Astrocyte (in vitro differentiated cells and primary cell): Measurements from ENCODE around the gene AKR1C4. TPM values are rescaled to one million over a fixed set of nuclear protein-coding genes. Genes with fewer than 3 reads are reported as not detected.
"Not testable (repeated sequence)": the region's sequence is repeated elsewhere in the genome, so short reads cannot be mapped to it uniquely, and the experiment has no call there.

Source experiments
- DNase-seq: peaks from one replicate; pipeline ENCODE4 v3.0.0-alpha.2; 2010; ENCODE audit warnings: low read depth
- FAIRE-seq: peaks from 2 replicates; lab custom pipeline; 2011; peaks lifted over from hg19 to GRCh38; lab: Jason Lieb, UNC
- H2AFZ ChIP-seq: 2 replicates; pipeline ENCODE4 v1.6.0; 2012; ENCODE audit warnings: low read depth, low read length, inconsistent platforms
- H3K27ac ChIP-seq: 2 replicates; pipeline ENCODE4 v1.5.1; 2011; ENCODE audit warnings: low read depth, low read length, inconsistent platforms
- H3K27me3 ChIP-seq: 2 replicates; pipeline ENCODE4 v1.6.0; 2011; ENCODE audit warnings: low read length, inconsistent platforms; ENCODE audit not compliant: insufficient read depth
- H3K36me3 ChIP-seq: 2 replicates; pipeline ENCODE4 v1.5.1; 2011; ENCODE audit warnings: low read length, inconsistent platforms; ENCODE audit not compliant: insufficient read depth
- H3K4me1 ChIP-seq: 2 replicates; pipeline ENCODE4 v1.5.1; 2011; ENCODE audit warnings: low read length, inconsistent platforms; ENCODE audit not compliant: insufficient read depth
- H3K4me2 ChIP-seq: 2 replicates; pipeline ENCODE4 v1.6.0; 2012; ENCODE audit warnings: low read length, inconsistent platforms
- H3K4me3 ChIP-seq: 2 replicates; pipeline ENCODE4 v1.5.1; 2011; ENCODE audit warnings: low read depth, mild to moderate bottlenecking, low read length, inconsistent platforms; ENCODE audit not compliant: insufficient read depth
- H3K79me2 ChIP-seq: 2 replicates; pipeline ENCODE4 v1.6.0; 2012; ENCODE audit warnings: mild to moderate bottlenecking, low read length, inconsistent platforms; ENCODE audit not compliant: insufficient read depth
- H3K9ac ChIP-seq: 2 replicates; pipeline ENCODE4 v1.6.0; 2012; ENCODE audit warnings: mild to moderate bottlenecking, low read length, inconsistent platforms
- H3K9me3 ChIP-seq: 2 replicates; pipeline ENCODE4 v1.5.1; 2012; ENCODE audit warnings: low read depth, mild to moderate bottlenecking, low read length, inconsistent platforms; ENCODE audit not compliant: insufficient read depth
- H4K20me1 ChIP-seq: 2 replicates; pipeline ENCODE4 v1.6.0; 2012; ENCODE audit warnings: low read length, inconsistent platforms; ENCODE audit not compliant: insufficient read depth
- H3K27ac Mint-ChIP-seq: one replicate; pipeline ENCODE4 v1.8.0; 2021; ENCODE audit warnings: mild to moderate bottlenecking, mixed read lengths; ENCODE audit not compliant: unreplicated experiment
- H3K27me3 Mint-ChIP-seq: one replicate; pipeline ENCODE4 v1.8.0; 2021; ENCODE audit warnings: low read depth, mixed read lengths; ENCODE audit not compliant: unreplicated experiment
- H3K36me3 Mint-ChIP-seq: one replicate; pipeline ENCODE4 v1.8.0; 2021; ENCODE audit warnings: low read depth, mixed read lengths; ENCODE audit not compliant: unreplicated experiment
- H3K4me1 Mint-ChIP-seq: one replicate; pipeline ENCODE4 v1.8.0; 2021; ENCODE audit warnings: low read depth, mixed read lengths; ENCODE audit not compliant: unreplicated experiment
- H3K4me3 Mint-ChIP-seq: one replicate; pipeline ENCODE4 v1.8.0; 2021; ENCODE audit warnings: mild to moderate bottlenecking, moderate library complexity, mixed read lengths; ENCODE audit not compliant: unreplicated experiment
- H3K9me3 Mint-ChIP-seq: one replicate; pipeline ENCODE4 v1.8.0; 2021; ENCODE audit warnings: mild to moderate bottlenecking, mixed read lengths; ENCODE audit not compliant: unreplicated experiment
- CTCF ChIP-seq: IDR thresholded peaks from 2 replicates; pipeline ENCODE4 v1.5.1; 2011; ENCODE audit warnings: low read depth, mild to moderate bottlenecking, inconsistent platforms, low read length, moderate library complexity; ENCODE audit not compliant: insufficient read depth
- EZH2 ChIP-seq: IDR thresholded peaks from 2 replicates; pipeline ENCODE4 v1.6.1; 2012; ENCODE audit warnings: mild to moderate bottlenecking, low read length, inconsistent platforms; ENCODE audit not compliant: insufficient read depth
- total RNA-seq: library from RNA; stranded (reverse); gene quantifications from 2 replicates; pipeline ENCODE4 v1.2.1, GENCODE V29; 2021

AKR1C4 gene
- total RNA-seq, 1 donor from 2014 or later: not detected

- H3K4me3 Mint-ChIP-seq: no peak overlapping the region
- H3K27ac ChIP-seq: no peak overlapping the region
- H3K36me3 ChIP-seq: no peaks in the 10 kb centered on the region
- no peak for TF ChIP-seq EZH2
- TF ChIP-seq CTCF: no peak
- no peaks in the 10 kb centered on the region for H4K20me1 ChIP-seq
- H3K4me2 ChIP-seq: no peak overlapping the region
- H3K4me1 ChIP-seq: no peaks in the 10 kb centered on the region
- FAIRE-seq (no peak), DNase-seq (no peak)
- H3K27me3 Mint-ChIP-seq: no peaks in the 10 kb centered on the region
- no peak overlapping the region for H3K27ac Mint-ChIP-seq
- no peaks in the 10 kb centered on the region for H3K79me2 ChIP-seq
- no peak overlapping the region for H3K4me3 ChIP-seq
- no peaks in the 10 kb centered on the region for H3K36me3 Mint-ChIP-seq
- H3K4me1 Mint-ChIP-seq: no peaks in the 10 kb centered on the region
- H3K9me3 ChIP-seq: no peaks in the 10 kb centered on the region
- H3K9ac ChIP-seq: no peak overlapping the region
- no peak overlapping the region for H2AFZ ChIP-seq
- peaks cover 5% of the 10 kb centered on the region for H3K9me3 Mint-ChIP-seq
- H3K27me3 ChIP-seq: no peaks in the 10 kb centered on the region
Measured at GRCh38 chr10:5216801-5217200, 20.2 kb downstream of the AKR1C4 start.

- no peaks in the 10 kb centered on the region for H3K36me3 ChIP-seq
- H4K20me1 ChIP-seq: no peaks in the 10 kb centered on the region
- H3K4me2 ChIP-seq: no peak overlapping the region
- no peak overlapping the region for H3K27ac ChIP-seq
- Mint-ChIP-seq H3K4me1 (no peaks in the 10 kb centered on the region), H3K9me3 (peaks cover 12% of the 10 kb centered on the region), H3K27ac (no peak overlapping the region), H3K27me3 (peaks cover 4% of the 10 kb centered on the region), H3K36me3 (no peaks in the 10 kb centered on the region), H3K4me3 (no peak overlapping the region)
- H2AFZ ChIP-seq: no peak overlapping the region
- no peak for TF ChIP-seq CTCF
- TF ChIP-seq EZH2: no peak
- DNase-seq (no peak), FAIRE-seq (no peak)
- no peak overlapping the region for H3K4me3 ChIP-seq
- H3K9ac ChIP-seq: no peak overlapping the region
- no peaks in the 10 kb centered on the region for H3K4me1 ChIP-seq
- no peaks in the 10 kb centered on the region for H3K79me2 ChIP-seq
- no peaks in the 10 kb centered on the region for H3K9me3 ChIP-seq
- H3K27me3 ChIP-seq: no peaks in the 10 kb centered on the region
Measured at GRCh38 chr10:5219262-5219661, 22.6 kb downstream of the AKR1C4 start.

GRCh38 chr10:5222942-5223341, 26.3 kb downstream of the AKR1C4 start:
- not testable (repeated sequence) for H3K79me2 ChIP-seq, DNase-seq, H3K27me3 ChIP-seq, H3K4me3 ChIP-seq, H3K27ac ChIP-seq, H3K4me2 ChIP-seq, H3K4me1 Mint-ChIP-seq, H3K4me1 ChIP-seq, H3K36me3 Mint-ChIP-seq, H3K9me3 Mint-ChIP-seq, H2AFZ ChIP-seq, H3K4me3 Mint-ChIP-seq, H3K36me3 ChIP-seq, H4K20me1 ChIP-seq, H3K27me3 Mint-ChIP-seq, FAIRE-seq, H3K9ac ChIP-seq, H3K9me3 ChIP-seq, H3K27ac Mint-ChIP-seq
